Prostate gland (tissue), 2 donors: ENCODE results near the gene ANKRD22. TPM values are rescaled to one million over a fixed set of nuclear protein-coding genes. Genes with fewer than 3 reads are reported as not detected.

ENCODE experiments used
- DNase-seq: peaks from one replicate; pipeline ENCODE4 v3.0.0-alpha.2; 2019; ENCODE audit warnings: low spot score
- H3K27ac ChIP-seq, 2 donors: fragments of 200-600 bp; sonication (generic); 2 replicates each; pipeline ENCODE4 v1.5.1; 2017 to 2019
- H3K27me3 ChIP-seq: fragments of 200-600 bp; sonication (generic); replicated peaks from 2 replicates; pipeline ENCODE4 v1.5.1; 2019; ENCODE audit not compliant: insufficient read depth
- H3K36me3 ChIP-seq, 2 donors: fragments of 200-600 bp; sonication (generic); 1 replicate in 1 of 2; 2 replicates in 1 of 2; pipeline versions ENCODE4 v1.5.1 to v1.8.1; 2017 to 2019
- H3K4me1 ChIP-seq: fragments of 200-600 bp; sonication (generic); replicated peaks from 2 replicates; pipeline ENCODE4 v1.5.1; 2019
- H3K4me3 ChIP-seq, 2 donors: fragments of 200-600 bp; sonication (generic); 2 replicates each; pipeline ENCODE4 v1.5.1; 2017 to 2019
- H3K9me3 ChIP-seq: fragments of 200-600 bp; sonication (generic); 2 replicates; pipeline ENCODE4 v1.5.1; 2017
- CTCF ChIP-seq, 4 experiments: fragments of 200-600 bp in 2 of 4; fragments of 450-650 bp in 2 of 4; sonication (generic) in 2 of 4; IDR thresholded peaks; 1 replicate in 3 of 4; 2 replicates in 1 of 4; pipeline ENCODE4 v1.5.1; 2016 to 2019; ENCODE audit warnings: antibody characterized with exemption in 4 of 4, mild to moderate bottlenecking in 2 of 4, moderate library complexity in 2 of 4
- POLR2A ChIP-seq: fragments of 450-650 bp; IDR thresholded peaks from one replicate; pipeline ENCODE4 v1.6.1; 2016; ENCODE audit warnings: antibody characterized with exemption, mild to moderate bottlenecking
- POLR2AphosphoS5 ChIP-seq: sonication (generic); formaldehyde crosslinking; IDR thresholded peaks from one replicate; pipeline ENCODE4 v1.6.1; 2017; ENCODE audit warnings: antibody characterized with exemption
- WGBS: methylation state at CpG from one replicate; pipeline ENCODE4 v1.1.5; 2018; 5-methylcytosine and 5-hydroxymethylcytosine counted together
- intact Hi-C: fragments of 100-400 bp; cut with DNase I; formaldehyde crosslinking; loops from one replicate; pipeline ENCODE4 v1.14.2; 2022
- total RNA-seq, 2 donors: library from RNA; depleted of rRNA; stranded (reverse); fragments of >200 nt; gene quantifications; one replicate each; pipeline ENCODE4 v1.1.0, GENCODE V29; 2016

Gene ANKRD22
- total RNA-seq, 2 donors from 2014 or later = 2.8 to 3.1 TPM

- intact Hi-C loops = no loop called here
- Histone ChIP-seq H3K9me3 (no peaks in the 10 kb centered on the region), H3K27me3 (no peaks in the 10 kb centered on the region), H3K36me3 (no peaks in the 10 kb centered on the region), H3K27ac (no peak overlapping the region), H3K4me3 (no peak overlapping the region), H3K4me1 (no peaks in the 10 kb centered on the region)
- WGBS = 74% methylated on average over 1 of the region's 1 CpG
- DNase-seq = no peak
- TF ChIP-seq CTCF (IDR thresholded peaks at IDR 0.05) = no peak
- TF ChIP-seq POLR2A = no peak
- no peak for TF ChIP-seq POLR2AphosphoS5
Observed at GRCh38 chr10:88895250-88895649, 43.6 kb upstream of the ANKRD22 start.

- TF ChIP-seq POLR2AphosphoS5 = no peak
- TF ChIP-seq CTCF (IDR thresholded peaks at IDR 0.05) = no peak
- TF ChIP-seq POLR2A = no peak
- no peak overlapping the region for H3K27ac ChIP-seq
- H3K9me3 ChIP-seq = no peaks in the 10 kb centered on the region
- intact Hi-C loops = no loop called here
- WGBS = 78% methylated on average over 3 of the region's 3 CpGs
- DNase-seq = no peak
- H3K36me3 ChIP-seq = no peaks in the 10 kb centered on the region
- no peaks in the 10 kb centered on the region for H3K27me3 ChIP-seq
- H3K4me1 ChIP-seq = no peaks in the 10 kb centered on the region
- H3K4me3 ChIP-seq = no peak overlapping the region
Observed at GRCh38 chr10:88893611-88894010, 42.0 kb upstream of the ANKRD22 start.

GRCh38 chr10:88892222-88892967, 40.8 kb upstream of the ANKRD22 start:
- H3K36me3 ChIP-seq = no peaks in the 10 kb centered on the region
- H3K27me3 ChIP-seq = no peaks in the 10 kb centered on the region
- 95% methylated on average over 2 of the region's 2 CpGs for WGBS
- H3K27ac ChIP-seq = no peak overlapping the region
- TF ChIP-seq POLR2AphosphoS5 = no peak
- no peak for TF ChIP-seq CTCF (IDR thresholded peaks at IDR 0.05)
- TF ChIP-seq POLR2A = no peak
- no peak for DNase-seq
- H3K9me3 ChIP-seq = no peaks in the 10 kb centered on the region
- H3K4me3 ChIP-seq = no peak overlapping the region
- H3K4me1 ChIP-seq = no peaks in the 10 kb centered on the region
- intact Hi-C loops = no loop called here

- intact Hi-C loops = no loop called here
- H3K4me1 ChIP-seq = no peaks in the 10 kb centered on the region
Observed at GRCh38 chr10:88890681-88891381, 39.2 kb upstream of the ANKRD22 start.

More at GRCh38 chr10:88890681-88891381, 39.2 kb upstream of the ANKRD22 start:
- no peak for DNase-seq
- H3K4me3 ChIP-seq = no peak overlapping the region
- no peak overlapping the region for H3K27ac ChIP-seq
- no peaks in the 10 kb centered on the region for H3K27me3 ChIP-seq
- TF ChIP-seq CTCF (IDR thresholded peaks at IDR 0.05) = no peak
- no peak for TF ChIP-seq POLR2AphosphoS5
- TF ChIP-seq POLR2A = no peak
- H3K9me3 ChIP-seq = no peaks in the 10 kb centered on the region
- WGBS = 95% methylated on average over 4 of the region's 4 CpGs
- H3K36me3 ChIP-seq = no peaks in the 10 kb centered on the region
